IgD-negative memory B cell (primary cell): Measurements from ENCODE around the gene RNF217. TPM values are rescaled to one million over a fixed set of nuclear protein-coding genes. Genes with fewer than 3 reads are reported as not detected.

Source experiments
- H3K27ac Mint-ChIP-seq, 3 donors: one replicate each; pipeline ENCODE4 v1.8.0; 2020 to 2022; ENCODE audit warnings: mild to moderate bottlenecking in 3 of 3, mixed read lengths in 3 of 3, moderate library complexity in 1 of 3
- H3K27me3 Mint-ChIP-seq: one replicate; pipeline ENCODE4 v1.8.0; 2021; ENCODE audit warnings: mixed read lengths
- H3K36me3 Mint-ChIP-seq: one replicate; pipeline ENCODE4 v1.8.0; 2020; ENCODE audit warnings: mild to moderate bottlenecking, mixed read lengths
- H3K4me1 Mint-ChIP-seq, 3 donors: one replicate each; pipeline ENCODE4 v1.8.0; 2020 to 2022; ENCODE audit warnings: mixed read lengths in 3 of 3, mild to moderate bottlenecking in 1 of 3
- H3K4me3 Mint-ChIP-seq, 4 donors: one replicate each; pipeline ENCODE4 v1.8.0; 2020 to 2022; ENCODE audit warnings: mild to moderate bottlenecking in 4 of 4, mixed read lengths in 4 of 4, moderate library complexity in 3 of 4
- H3K9me3 Mint-ChIP-seq, 3 donors: one replicate each; pipeline ENCODE4 v1.8.0; 2020 to 2021; ENCODE audit warnings: mixed read lengths in 3 of 3, mild to moderate bottlenecking in 1 of 3
- polyA plus RNA-seq: library from polyadenylated mRNA; unstranded; fragments of 300-500 nt; fragmentation: Illumina TruSeq; gene quantifications from one replicate; pipeline ENCODE4 v1.2.3, GENCODE V29; 2021

The RNF217 gene
- polyA plus RNA-seq, 1 donor from 2014 or later: not detected

DNA sequence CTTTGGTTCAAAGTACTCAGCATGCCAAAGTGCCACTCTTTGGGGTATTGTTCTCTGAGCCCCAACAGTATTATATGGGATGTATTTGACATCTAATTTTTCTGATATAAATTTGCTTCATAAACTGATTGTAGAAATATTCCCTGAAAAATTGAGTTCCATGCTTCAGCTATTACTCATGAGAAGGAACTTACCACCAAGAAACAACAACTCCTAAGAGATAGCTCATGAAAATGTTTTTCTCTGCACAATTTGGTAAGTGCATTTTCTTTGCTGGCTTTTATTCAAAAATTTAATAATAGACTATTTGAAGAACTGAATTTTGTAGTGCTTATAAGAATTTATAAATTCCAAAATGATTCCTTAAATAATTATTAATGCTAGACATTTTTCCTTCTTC lies 178.6 kb downstream of the RNF217 start:
- no peak overlapping the region for H3K4me3 Mint-ChIP-seq
- no peaks in the 10 kb centered on the region for H3K27me3 Mint-ChIP-seq
- H3K4me1 Mint-ChIP-seq: no peaks in the 10 kb centered on the region
- no peak overlapping the region for H3K27ac Mint-ChIP-seq
- H3K9me3 Mint-ChIP-seq: no peaks in the 10 kb centered on the region
- H3K36me3 Mint-ChIP-seq: no peaks in the 10 kb centered on the region

Other genes starting within 250 kb of the RNF217 start
- not detected for gene TPD52L1, start 191.3 kb downstream of the RNF217 start, polyA plus RNA-seq